Stomach (tissue), 9 donors: ENCODE measurements around the gene RSPO1. TPM values are rescaled to one million over a fixed set of nuclear protein-coding genes. Genes with fewer than 3 reads are reported as not detected.

Experiments used
- DNase-seq, 2 donors: peaks; one replicate each; pipeline versions ENCODE4 v3.0.0 to v3.0.0-alpha.2; 2013 to 2019
- H3K27ac ChIP-seq, 5 donors: fragments of 200-600 bp in 4 of 5; sonication (generic) in 4 of 5; one replicate each; pipeline ENCODE4 v1.5.1; 2013 to 2019; ENCODE audit warnings: mild to moderate bottlenecking in 1 of 5, moderate library complexity in 1 of 5
- H3K27me3 ChIP-seq, 3 donors: fragments of 200-600 bp; sonication (generic); one replicate each; pipeline ENCODE4 v1.5.1; 2017 to 2019; ENCODE audit warnings: mixed run types in 1 of 3
- H3K36me3 ChIP-seq, 4 donors: fragments of 200-600 bp; sonication (generic); 1 replicate in 3 of 4; 2 replicates in 1 of 4; pipeline ENCODE4 v1.5.1; 2016 to 2019
- H3K4me1 ChIP-seq, 4 donors: fragments of 200-600 bp; sonication (generic); one replicate each; pipeline ENCODE4 v1.5.1; 2016 to 2019
- H3K4me3 ChIP-seq, 4 donors: fragments of 200-600 bp; sonication (generic) in 3 of 4; one replicate each; pipeline ENCODE4 v1.5.1; 2016 to 2019; ENCODE audit warnings: mild to moderate bottlenecking in 1 of 4
- H3K9me3 ChIP-seq, 4 donors: fragments of 200-600 bp; sonication (generic); one replicate each; pipeline ENCODE4 v1.5.1; 2016 to 2019
- EP300 ChIP-seq: sonication (generic); formaldehyde crosslinking; IDR thresholded peaks from one replicate; pipeline ENCODE4 v1.6.1; 2017; ENCODE audit warnings: antibody characterized with exemption
- POLR2A ChIP-seq, 4 donors: fragments of 450-650 bp; IDR thresholded peaks; one replicate each; pipeline ENCODE4 v1.6.1; 2016; ENCODE audit warnings: antibody characterized with exemption in 4 of 4, control low read depth in 2 of 4, mild to moderate bottlenecking in 1 of 4, moderate library complexity in 1 of 4
- POLR2AphosphoS5 ChIP-seq, 3 donors: sonication (generic); formaldehyde crosslinking; IDR thresholded peaks; one replicate each; pipeline ENCODE4 v1.6.1; 2016; ENCODE audit warnings: antibody characterized with exemption in 3 of 3
- WGBS, 5 donors: extraction: QIAGEN DNeasy Blood & Tissue Kit in 3 of 5; methylation state at CpG; one replicate each; pipeline versions ENCODE4 v1.1.5 to v1.1.7; 2013 to 2018; 5-methylcytosine and 5-hydroxymethylcytosine counted together
- intact Hi-C: fragments of 100-400 bp; cut with DNase I; formaldehyde crosslinking; loops from one replicate; pipeline ENCODE4 v1.15.1; 2023; ENCODE audit warnings: low total_unique reads
- polyA plus RNA-seq, 3 donors: library from polyadenylated mRNA; stranded (reverse); fragments of 200-250 nt; gene quantifications; one replicate each; pipeline ENCODE4 v1.2.3, GENCODE V29; 2013
- total RNA-seq, 5 donors: library from RNA; depleted of rRNA; stranded (reverse); fragments of >200 nt; gene quantifications; one replicate each; pipeline versions ENCODE4 v1.1.0 to v1.2.3, GENCODE V29; 2014 to 2016
- TF ChIP-seq, protein P1 (sequence below), 7 experiments: fragments of 450-650 bp in 4 of 7; fragments of 200-600 bp in 3 of 7; sonication (generic) in 3 of 7; IDR thresholded peaks; one replicate each; pipeline ENCODE4 v1.5.1; 2016 to 2019; ENCODE audit warnings: antibody characterized with exemption in 7 of 7, control low read depth in 2 of 7, mild to moderate bottlenecking in 1 of 7
- donor health status: healthy with polysubstance abuse.
- donor health status: Bipolar disorder and iron deficiency.
- donor health status: healthy.

RSPO1 gene
- total and polyA plus RNA-seq, 8 donors = 0.50 to 5.8 (median 1.4) TPM

DNA sequence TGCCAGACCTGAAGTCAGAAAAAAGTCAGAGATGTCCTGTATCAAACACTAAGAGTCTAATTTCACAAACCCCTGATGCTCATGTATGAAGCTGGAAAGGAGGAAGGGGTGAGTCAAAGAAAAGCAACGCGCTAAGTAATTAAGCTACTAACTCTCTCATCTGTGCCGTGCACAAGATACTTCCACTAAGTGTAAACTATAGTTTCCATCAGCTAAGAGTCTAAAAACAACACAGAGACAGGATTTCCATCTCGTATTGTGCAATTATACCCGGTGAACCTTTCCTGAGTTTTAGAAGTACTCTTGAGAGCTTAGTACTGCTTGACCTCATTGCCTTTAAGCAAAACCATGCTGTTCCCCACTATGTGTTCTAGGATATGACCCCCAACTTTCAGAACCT lies 59.0 kb downstream of the RSPO1 start:
- H3K27me3 ChIP-seq = no peaks in the 10 kb centered on the region
- no peak for DNase-seq
- H3K4me1 ChIP-seq = peaks cover 0 to 21% (median 0%) of the 10 kb centered on the region in 4 donors
- H3K4me3 ChIP-seq = no peak overlapping the region
- intact Hi-C loops = no loop called here
- H3K27ac ChIP-seq = peak overlapping the region in 3 of 5 donors; percentile 41 to 71 (median 66)
- no peaks in the 10 kb centered on the region for H3K9me3 ChIP-seq
- peak in 2 of 3 donors; percentile 9 to 37 for TF ChIP-seq POLR2AphosphoS5 (IDR thresholded peaks at IDR 0.05)
- no peak for TF ChIP-seq EP300
- WGBS, 5 donors = 74 to 92% (median 86%) methylated on average over 5 of the region's 5 CpGs
- peaks cover 42 to 100% (median 100%) of the 10 kb centered on the region in 4 donors for H3K36me3 ChIP-seq

DNA sequence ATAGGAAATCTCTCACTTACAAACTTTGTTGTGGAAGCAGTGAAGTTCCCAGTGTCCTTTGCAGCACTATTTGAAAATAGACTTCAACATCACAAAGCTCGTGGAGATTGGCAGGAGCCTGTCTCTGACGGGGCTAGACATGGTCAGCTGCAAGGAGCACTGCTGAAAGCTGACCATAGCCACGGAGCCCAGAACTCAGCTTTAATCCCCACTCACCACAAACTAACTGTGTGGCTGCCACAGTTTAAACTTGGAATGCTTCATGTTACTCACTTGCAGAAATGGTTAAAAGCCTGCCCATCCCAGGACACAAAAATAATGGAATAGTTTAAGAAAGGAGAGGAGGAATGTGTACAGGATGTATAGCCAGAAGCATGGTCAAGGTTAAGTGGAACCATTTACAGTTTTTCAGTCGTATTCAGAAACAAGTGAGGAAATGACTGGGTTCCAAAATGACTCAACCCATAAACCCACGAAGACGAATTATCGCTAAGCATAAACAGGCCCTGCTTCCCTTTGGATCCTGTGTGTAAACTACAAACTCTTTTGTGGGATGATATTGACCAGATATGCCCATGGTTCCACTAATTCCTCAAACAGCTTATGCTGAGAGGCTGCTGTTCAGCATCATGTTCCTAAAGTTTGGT lies 59.7 kb downstream of the RSPO1 start:
- Histone ChIP-seq H3K4me3 (no peak overlapping the region), H3K36me3 (peaks cover 38 to 100% (median 100%) of the 10 kb centered on the region in 4 donors), H3K27ac (peak overlapping the region in 3 of 5 donors; percentile 41 to 71 (median 66)), H3K9me3 (no peaks in the 10 kb centered on the region), H3K27me3 (no peaks in the 10 kb centered on the region), H3K4me1 (peaks cover 0 to 21% (median 0%) of the 10 kb centered on the region in 4 donors)
- 50 to 80% (median 74%) methylated on average over 7 of the region's 7 CpGs for WGBS, 5 donors
- peak in 1 of 2 donors; percentile 57 for DNase-seq
- intact Hi-C loops = no loop called here
- peak; percentile 49 for TF ChIP-seq EP300
- no peak for TF ChIP-seq POLR2A (IDR thresholded peaks at IDR 0.05)
- peak; percentile 66 to 83 (median 72) for TF ChIP-seq POLR2AphosphoS5 (IDR thresholded peaks at IDR 0.05)
- TF ChIP-seq, protein P1, sequence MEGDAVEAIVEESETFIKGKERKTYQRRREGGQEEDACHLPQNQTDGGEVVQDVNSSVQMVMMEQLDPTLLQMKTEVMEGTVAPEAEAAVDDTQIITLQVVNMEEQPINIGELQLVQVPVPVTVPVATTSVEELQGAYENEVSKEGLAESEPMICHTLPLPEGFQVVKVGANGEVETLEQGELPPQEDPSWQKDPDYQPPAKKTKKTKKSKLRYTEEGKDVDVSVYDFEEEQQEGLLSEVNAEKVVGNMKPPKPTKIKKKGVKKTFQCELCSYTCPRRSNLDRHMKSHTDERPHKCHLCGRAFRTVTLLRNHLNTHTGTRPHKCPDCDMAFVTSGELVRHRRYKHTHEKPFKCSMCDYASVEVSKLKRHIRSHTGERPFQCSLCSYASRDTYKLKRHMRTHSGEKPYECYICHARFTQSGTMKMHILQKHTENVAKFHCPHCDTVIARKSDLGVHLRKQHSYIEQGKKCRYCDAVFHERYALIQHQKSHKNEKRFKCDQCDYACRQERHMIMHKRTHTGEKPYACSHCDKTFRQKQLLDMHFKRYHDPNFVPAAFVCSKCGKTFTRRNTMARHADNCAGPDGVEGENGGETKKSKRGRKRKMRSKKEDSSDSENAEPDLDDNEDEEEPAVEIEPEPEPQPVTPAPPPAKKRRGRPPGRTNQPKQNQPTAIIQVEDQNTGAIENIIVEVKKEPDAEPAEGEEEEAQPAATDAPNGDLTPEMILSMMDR (IDR thresholded peaks at IDR 0.05) = no peak

DNA sequence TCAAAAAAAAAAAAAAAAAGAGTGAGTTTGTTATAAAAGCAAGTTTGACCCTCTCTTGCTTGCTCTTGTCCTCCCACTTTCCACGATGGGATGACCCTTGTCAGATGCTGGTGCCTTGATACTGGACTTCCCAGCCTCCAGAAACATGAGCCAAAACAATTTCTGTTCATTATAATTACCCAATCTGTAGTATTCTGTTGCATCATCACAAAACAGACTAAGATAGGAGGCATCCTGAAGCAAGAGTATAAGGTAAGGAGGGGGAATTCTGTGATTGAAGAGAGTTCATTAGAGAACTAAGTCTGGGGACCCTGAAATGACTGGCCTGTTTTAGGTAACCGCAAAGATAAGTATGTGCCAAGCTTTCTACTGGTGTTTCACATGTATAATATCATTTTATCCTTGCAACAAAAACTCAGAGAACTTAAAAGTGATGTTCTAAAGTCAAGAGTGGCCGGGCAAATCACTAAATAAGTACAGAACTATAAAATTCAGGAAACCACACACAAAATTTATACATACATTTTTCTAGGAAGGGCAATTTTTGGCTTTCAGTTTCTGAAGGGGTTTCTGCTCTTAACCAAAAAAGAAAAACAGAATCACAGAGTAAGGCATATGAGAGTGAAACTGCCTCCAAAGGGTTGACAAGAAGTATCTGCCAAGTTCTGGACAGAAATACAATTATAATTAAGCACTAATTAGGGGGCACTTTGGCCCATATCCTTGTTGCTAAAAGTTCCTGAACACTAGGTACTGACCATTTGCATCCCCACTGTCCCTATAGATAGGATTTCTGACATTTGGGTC lies 64.0 kb downstream of the RSPO1 start:
- 88 to 94% (median 89%) methylated on average over 3 of the region's 3 CpGs for WGBS, 5 donors
- intact Hi-C loops = no loop called here
- H3K36me3 ChIP-seq = peaks cover 68 to 100% (median 100%) of the 10 kb centered on the region in 4 donors
- TF ChIP-seq EP300 (no peak), POLR2AphosphoS5 (IDR thresholded peaks at IDR 0.05) (no peak), POLR2A (IDR thresholded peaks at IDR 0.05) (no peak)
- TF ChIP-seq, protein P1 (IDR thresholded peaks at IDR 0.05) = no peak
- H3K9me3 ChIP-seq = no peaks in the 10 kb centered on the region
- peaks cover 0 to 18% (median 0%) of the 10 kb centered on the region in 4 donors for H3K4me1 ChIP-seq
- H3K27me3 ChIP-seq = no peaks in the 10 kb centered on the region
- no peak for DNase-seq
- H3K4me3 ChIP-seq = no peak overlapping the region
- H3K27ac ChIP-seq = no peak overlapping the region

DNA sequence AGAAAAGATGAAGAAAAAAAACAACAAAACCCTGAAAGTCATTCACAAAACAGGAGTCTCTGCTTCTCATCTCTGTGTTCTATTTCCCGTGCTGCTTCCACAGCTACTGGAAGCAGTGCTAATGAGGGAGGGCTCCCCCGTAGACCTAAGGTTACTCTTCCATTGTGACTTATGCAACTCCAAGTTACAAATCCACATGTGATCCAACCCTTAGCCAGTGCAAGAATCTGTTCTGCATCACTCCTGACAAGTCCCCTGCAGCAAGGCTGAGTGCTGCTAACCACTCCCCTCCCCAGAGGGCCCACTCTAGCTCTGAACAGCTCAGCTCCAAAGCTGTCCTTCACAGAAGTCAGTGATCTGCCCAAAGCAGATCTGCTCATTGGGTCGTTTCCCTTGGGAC lies 67.7 kb downstream of the RSPO1 start:
- H3K27me3 ChIP-seq = no peaks in the 10 kb centered on the region
- DNase-seq = peak in 1 of 2 donors; percentile 24
- no peak overlapping the region for H3K4me3 ChIP-seq
- WGBS, 5 donors = 67 to 86% (median 84%) methylated on average over 3 of the region's 3 CpGs
- intact Hi-C loops = no loop called here
- TF ChIP-seq POLR2AphosphoS5 (IDR thresholded peaks at IDR 0.05) (peak; percentile 20 to 88 (median 57)), EP300 (peak; percentile 47), POLR2A (IDR thresholded peaks at IDR 0.05) (no peak)
- peaks cover 50 to 100% (median 99%) of the 10 kb centered on the region in 4 donors for H3K36me3 ChIP-seq
- peak overlapping the region in 2 of 5 donors; percentile 30 to 57 for H3K27ac ChIP-seq
- H3K9me3 ChIP-seq = no peaks in the 10 kb centered on the region
- H3K4me1 ChIP-seq = peaks cover 0 to 17% (median 0%) of the 10 kb centered on the region in 4 donors

DNA sequence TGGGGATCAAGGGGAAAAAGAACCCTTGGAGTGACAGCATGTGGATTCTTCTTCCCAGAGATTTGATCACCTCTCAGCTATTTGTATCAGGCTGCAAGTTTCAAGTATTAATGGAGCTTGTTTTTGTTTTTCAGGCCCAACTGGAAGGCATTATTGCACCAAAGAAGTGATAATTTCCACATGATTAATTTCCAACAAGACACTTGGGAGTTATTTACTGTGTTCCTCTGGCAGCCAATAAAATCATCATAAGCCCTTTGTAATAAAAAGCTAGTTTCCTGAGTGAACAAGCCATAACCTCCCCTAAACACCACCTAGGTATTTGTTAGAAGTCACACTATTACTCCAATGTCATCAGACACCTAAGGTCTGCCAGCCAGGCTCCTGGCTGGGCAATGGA lies 69.8 kb downstream of the RSPO1 start:
- H3K27me3 ChIP-seq = no peaks in the 10 kb centered on the region
- no peak overlapping the region for H3K4me3 ChIP-seq
- H3K27ac ChIP-seq = peak overlapping the region in 1 of 5 donors; percentile 14
- TF ChIP-seq POLR2A (IDR thresholded peaks at IDR 0.05) (no peak), EP300 (no peak)
- TF ChIP-seq, protein P1 (IDR thresholded peaks at IDR 0.05) = no peak
- intact Hi-C loops = no loop called here
- H3K36me3 ChIP-seq = peaks cover 47 to 89% (median 87%) of the 10 kb centered on the region in 4 donors
- no peaks in the 10 kb centered on the region for H3K9me3 ChIP-seq
- no peak for DNase-seq
- H3K4me1 ChIP-seq = peaks cover 0 to 17% (median 0%) of the 10 kb centered on the region in 4 donors
